HG03521 (cell line): ENCODE measurements around the gene CAPN13.

Source experiments
- ATAC-seq: cut with Tn5 transposase; IDR thresholded peaks from one replicate; pipeline ENCODE4 v1.9.1; 2021; ENCODE audit warnings: mild to moderate bottlenecking, moderate library complexity; ENCODE audit not compliant: unreplicated experiment

Gene CAPN13

DNA sequence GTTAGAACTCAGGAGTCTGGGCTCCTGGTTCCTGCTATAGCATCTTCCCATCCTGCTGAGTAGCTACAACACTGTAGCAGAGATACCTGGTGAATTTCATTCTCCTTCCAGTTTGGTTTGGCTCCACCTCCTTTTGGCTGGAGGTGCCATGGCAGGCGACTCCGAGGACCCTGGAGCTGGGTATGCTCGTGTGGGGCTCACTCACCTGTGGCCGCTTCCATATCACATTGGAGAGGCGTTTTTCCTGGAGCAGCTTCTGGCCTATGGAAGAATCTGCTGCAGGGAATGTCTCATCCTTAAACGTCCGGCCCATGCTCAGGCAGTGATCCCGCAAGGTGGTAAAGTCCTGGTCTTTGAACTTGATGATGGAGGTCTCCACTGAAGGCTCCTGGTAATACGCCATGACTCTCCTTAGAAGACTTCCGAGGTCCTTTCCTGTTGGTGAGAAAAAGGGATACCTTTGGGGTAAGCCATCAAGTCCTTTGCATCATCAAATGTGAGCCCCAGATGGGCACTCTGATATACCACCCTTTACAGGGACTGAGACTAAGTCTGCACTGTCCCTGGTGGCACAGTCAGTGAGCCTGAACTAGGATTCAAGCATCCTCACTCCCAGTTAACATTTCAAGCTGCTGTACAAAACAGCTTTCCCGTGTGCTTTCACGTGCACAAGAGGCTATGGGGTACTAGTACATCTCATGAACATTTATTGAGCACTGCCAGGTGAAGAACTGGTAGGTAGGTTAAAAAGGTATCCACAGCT lies 20.1 kb downstream of the CAPN13 start:
- ATAC-seq = no peak

DNA sequence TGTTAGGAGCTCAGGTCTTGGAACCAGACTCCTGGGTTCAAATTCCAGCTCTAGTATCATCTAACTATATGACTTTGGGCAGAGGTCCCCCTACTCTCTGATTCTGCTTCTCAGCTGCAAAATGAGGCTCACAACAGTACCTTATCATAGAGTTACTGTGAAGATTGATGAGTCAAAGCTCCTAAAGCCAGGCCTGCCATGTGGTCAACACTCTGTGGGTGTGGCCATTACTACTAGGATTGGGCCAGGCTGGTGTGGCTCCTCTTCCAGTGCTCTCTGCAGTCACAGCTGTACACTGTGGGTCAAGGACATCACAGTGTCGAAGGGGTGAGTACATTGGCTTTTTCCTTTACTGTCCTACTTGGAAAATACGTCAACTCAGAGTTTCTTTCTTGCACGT lies 22.6 kb downstream of the CAPN13 start:
- ATAC-seq = no peak

- no peak for ATAC-seq
Observed at GRCh38 chr2:30781961-30782533, 25.2 kb downstream of the CAPN13 start.

GRCh38 chr2:30781451-30781850 lies 25.8 kb downstream of the CAPN13 start:
- ATAC-seq = no peak

DNA sequence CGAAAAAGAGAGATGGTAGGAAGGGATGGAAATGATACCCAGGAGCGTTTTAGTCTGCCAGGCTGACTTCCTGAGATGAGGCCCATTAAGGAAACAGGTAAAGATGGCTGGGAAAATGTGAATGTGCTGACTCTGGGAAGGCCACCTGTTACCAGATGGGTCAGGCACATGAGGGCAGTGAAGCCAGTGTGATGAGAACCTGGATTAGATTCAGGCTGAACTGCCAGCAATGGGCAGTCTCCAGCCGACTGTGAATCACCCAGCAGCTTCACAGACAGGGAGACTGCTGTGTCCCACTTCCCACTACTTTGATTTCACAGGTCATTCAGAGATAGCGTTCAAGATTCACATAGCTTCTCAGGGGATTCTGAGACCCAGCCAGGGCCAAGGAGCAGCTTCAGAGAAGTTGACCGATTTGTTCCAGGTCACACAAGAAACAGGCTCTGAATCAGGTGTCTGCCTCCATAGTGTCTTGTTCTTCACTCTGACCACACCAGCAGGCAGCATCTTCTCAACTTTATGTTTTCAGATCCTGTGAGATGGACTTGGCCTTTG lies 26.4 kb downstream of the CAPN13 start:
- no peak for ATAC-seq

- ATAC-seq = no peak
Observed at GRCh38 chr2:30778611-30779010, 28.6 kb downstream of the CAPN13 start.

- ATAC-seq = no peak
Observed at GRCh38 chr2:30777661-30778505, 29.4 kb downstream of the CAPN13 start.

GRCh38 chr2:30776831-30777635 lies 30.2 kb downstream of the CAPN13 start:
- ATAC-seq = no peak

- no peak for ATAC-seq
Observed at GRCh38 chr2:30775833-30776232, 31.4 kb downstream of the CAPN13 start.

DNA sequence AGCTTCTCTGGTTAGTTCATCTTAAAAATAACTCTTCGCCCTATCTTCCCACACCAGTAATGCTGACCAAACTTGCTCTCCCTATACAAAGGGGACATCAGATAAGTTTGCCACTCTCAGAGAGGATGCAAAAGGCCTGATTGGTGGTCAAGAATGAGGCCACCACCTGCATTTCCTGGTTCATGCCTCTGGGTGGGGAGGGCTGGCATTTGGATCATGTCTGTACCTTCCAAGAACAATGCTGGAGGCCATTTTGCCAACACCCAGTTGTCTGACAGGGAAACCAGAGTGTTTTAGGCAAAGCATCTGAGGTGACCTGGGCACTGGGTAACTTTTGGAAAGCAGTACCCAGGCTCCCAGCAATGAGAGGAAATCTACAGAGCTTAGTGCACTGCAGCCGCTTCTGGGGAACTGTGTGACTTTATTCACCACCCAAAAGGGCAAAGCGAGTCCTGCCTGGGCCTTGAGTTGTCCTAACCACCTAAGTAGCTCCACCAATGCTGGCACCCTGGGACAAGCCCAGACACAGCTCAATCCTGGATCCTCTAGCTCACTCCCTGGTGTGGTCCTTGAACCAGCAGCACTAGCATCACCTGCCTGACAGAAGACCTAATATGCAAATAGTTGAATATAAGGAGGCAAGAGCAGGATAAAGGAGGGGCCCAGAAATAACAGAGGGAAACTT lies 35.1 kb downstream of the CAPN13 start:
- no peak for ATAC-seq

GRCh38 chr2:30770816-30771576 lies 36.2 kb downstream of the CAPN13 start:
- no peak for ATAC-seq

DNA sequence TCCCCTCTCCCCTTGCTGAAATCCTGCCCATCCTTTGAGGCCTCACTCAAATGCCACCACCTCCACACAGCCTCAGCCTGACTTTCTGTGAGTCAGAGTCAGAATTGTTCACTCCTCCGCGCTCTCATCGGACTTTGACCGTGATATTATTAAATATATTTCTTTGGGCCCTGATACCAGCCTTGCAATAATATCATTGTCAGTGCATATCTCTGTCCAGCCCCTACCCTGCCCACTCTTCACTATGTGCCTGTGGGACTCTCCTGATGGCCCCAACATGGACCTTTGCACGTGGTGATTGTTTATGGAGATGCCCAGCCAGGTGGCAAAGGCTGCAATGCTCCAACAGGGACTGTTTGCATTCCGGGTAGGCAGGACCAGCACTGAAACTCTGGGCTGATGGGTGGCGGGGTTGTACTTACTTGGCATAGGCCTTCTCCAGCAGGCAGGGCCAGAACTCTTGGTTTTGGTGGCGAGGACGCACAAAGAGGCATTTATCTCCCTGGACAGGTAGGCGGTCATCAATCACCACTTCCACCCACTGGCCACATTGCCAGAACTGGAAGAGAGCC lies 37.3 kb downstream of the CAPN13 start:
- ATAC-seq = no peak

- no peak for ATAC-seq
Observed at GRCh38 chr2:30769481-30769780, 37.8 kb downstream of the CAPN13 start.

GRCh38 chr2:30768708-30769480 lies 38.4 kb downstream of the CAPN13 start:
- ATAC-seq = no peak

GRCh38 chr2:30768036-30768686 lies 39.1 kb downstream of the CAPN13 start:
- no peak for ATAC-seq

DNA sequence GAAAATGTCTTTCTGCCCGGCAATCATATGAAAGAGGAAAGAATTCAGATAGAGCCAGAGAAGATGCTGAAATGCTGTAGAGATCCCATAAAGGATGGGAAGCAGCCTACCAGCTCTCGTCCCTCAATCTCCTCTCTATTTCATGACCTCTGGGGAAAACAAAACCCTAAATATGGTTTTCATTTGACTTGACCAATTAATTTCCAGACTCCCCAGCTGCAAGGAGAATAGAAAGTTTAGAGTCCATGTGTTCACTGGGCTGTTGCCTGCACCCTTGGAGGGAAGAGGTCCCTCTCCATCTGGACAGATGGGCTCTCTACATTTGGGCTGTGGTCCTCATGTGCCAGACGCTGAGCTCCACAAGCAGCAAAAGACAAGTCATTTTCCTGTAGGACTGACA lies 40.6 kb downstream of the CAPN13 start:
- no peak for ATAC-seq

- no peak for ATAC-seq
Observed at GRCh38 chr2:30765876-30766470, 41.3 kb downstream of the CAPN13 start.

- no peak for ATAC-seq
Observed at GRCh38 chr2:30765191-30765590, 42.1 kb downstream of the CAPN13 start.
